Trophoblast cell (in vitro differentiated cells and primary cell): Measurements from ENCODE around the gene INHA.

ENCODE experiments used
- DNase-seq, 2 donors: peaks; one replicate each; pipeline ENCODE4 v3.0.0-alpha.2; 2016
- H2AFZ ChIP-seq: 2 replicates; pipeline ENCODE4 v1.6.1; 2013; ENCODE audit warnings: low read length, moderate library complexity, mild to moderate bottlenecking; ENCODE audit not compliant: insufficient read depth, poor library complexity
- H2AK5ac ChIP-seq: 2 replicates; pipeline ENCODE4 v1.6.1; 2013; ENCODE audit warnings: mild to moderate bottlenecking, low read length
- H2BK120ac ChIP-seq: 2 replicates; pipeline ENCODE4 v1.6.1; 2013; ENCODE audit warnings: low read length, mild to moderate bottlenecking, moderate library complexity; ENCODE audit not compliant: insufficient read depth, poor library complexity
- H2BK12ac ChIP-seq: 2 replicates; pipeline ENCODE4 v1.6.1; 2013; ENCODE audit warnings: mild to moderate bottlenecking, low read length, moderate library complexity
- H2BK5ac ChIP-seq: 2 replicates; pipeline ENCODE4 v1.6.1; 2013; ENCODE audit warnings: low read length, low read depth, moderate library complexity, mild to moderate bottlenecking; ENCODE audit not compliant: poor library complexity
- H3K14ac ChIP-seq: 2 replicates; pipeline ENCODE4 v1.6.1; 2013; ENCODE audit warnings: mild to moderate bottlenecking, low read length
- H3K18ac ChIP-seq: 2 replicates; pipeline ENCODE4 v1.6.1; 2013; ENCODE audit warnings: mild to moderate bottlenecking, low read length
- H3K23ac ChIP-seq: 2 replicates; pipeline ENCODE4 v1.6.1; 2013; ENCODE audit warnings: low read length
- H3K27ac ChIP-seq: 2 replicates; pipeline ENCODE4 v1.5.1; 2013; ENCODE audit warnings: low read depth, mild to moderate bottlenecking, inconsistent platforms, low read length, moderate library complexity
- H3K27me3 ChIP-seq: 2 replicates; pipeline ENCODE4 v1.6.1; 2013; ENCODE audit warnings: inconsistent platforms, mild to moderate bottlenecking, low read length, moderate library complexity; ENCODE audit not compliant: insufficient read depth
- H3K36me3 ChIP-seq, 2 experiments: 1 replicate in 1 of 2; 2 replicates in 1 of 2; pipeline ENCODE4 v1.6.1; 2013; ENCODE audit warnings: low read length in 2 of 2, mild to moderate bottlenecking in 2 of 2, moderate library complexity in 1 of 2; ENCODE audit not compliant: insufficient read depth in 2 of 2, control insufficient read depth in 1 of 2
- H3K4ac ChIP-seq: 2 replicates; pipeline ENCODE4 v1.6.1; 2013; ENCODE audit warnings: low read depth, mild to moderate bottlenecking, low read length, moderate library complexity
- H3K4me1 ChIP-seq, 2 experiments: 1 replicate in 1 of 2; 2 replicates in 1 of 2; pipeline ENCODE4 v1.6.1; 2013; ENCODE audit warnings: low read length in 2 of 2, mild to moderate bottlenecking in 2 of 2, moderate library complexity in 1 of 2; ENCODE audit not compliant: insufficient read depth in 2 of 2, control insufficient read depth in 1 of 2
- H3K4me2 ChIP-seq: 2 replicates; pipeline ENCODE4 v1.6.1; 2013; ENCODE audit warnings: inconsistent platforms, mild to moderate bottlenecking, low read length, moderate library complexity
- H3K4me3 ChIP-seq: 2 replicates; pipeline ENCODE4 v1.5.1; 2013; ENCODE audit warnings: mild to moderate bottlenecking, low read depth, low read length, inconsistent platforms
- H3K79me1 ChIP-seq: one replicate; pipeline ENCODE4 v1.6.1; 2013; ENCODE audit warnings: low read length
- H3K79me2 ChIP-seq: 2 replicates; pipeline ENCODE4 v1.6.1; 2013; ENCODE audit warnings: low read length, mild to moderate bottlenecking; ENCODE audit not compliant: control insufficient read depth, insufficient read depth, poor library complexity
- H3K9ac ChIP-seq: 2 replicates; pipeline ENCODE4 v1.6.1; 2013; ENCODE audit warnings: mild to moderate bottlenecking, low read length
- H3K9me3 ChIP-seq: 2 replicates; pipeline ENCODE4 v1.6.1; 2013; ENCODE audit warnings: low read depth, mild to moderate bottlenecking, control low read depth, inconsistent platforms, low read length; ENCODE audit not compliant: insufficient read depth
- H4K12ac ChIP-seq: 2 replicates; pipeline ENCODE4 v1.6.1; 2013; ENCODE audit warnings: low read depth, mild to moderate bottlenecking, low read length, moderate library complexity
- H4K8ac ChIP-seq: 2 replicates; pipeline ENCODE4 v1.6.1; 2013; ENCODE audit warnings: low read depth, mild to moderate bottlenecking, low read length, moderate library complexity
- H4K91ac ChIP-seq: one replicate; pipeline ENCODE4 v1.6.1; 2013; ENCODE audit warnings: low read depth, mild to moderate bottlenecking, low read length, moderate library complexity
- WGBS: extraction: QIAGEN DNeasy Blood & Tissue Kit; methylation state at CpG from one replicate; pipeline ENCODE4 v1.1.7; 2013; ENCODE audit warnings: missing lambda C conversion rate; ENCODE audit not compliant: insufficient read length, insufficient coverage; ENCODE audit errors: extremely low coverage; 5-methylcytosine and 5-hydroxymethylcytosine counted together

INHA gene

DNA sequence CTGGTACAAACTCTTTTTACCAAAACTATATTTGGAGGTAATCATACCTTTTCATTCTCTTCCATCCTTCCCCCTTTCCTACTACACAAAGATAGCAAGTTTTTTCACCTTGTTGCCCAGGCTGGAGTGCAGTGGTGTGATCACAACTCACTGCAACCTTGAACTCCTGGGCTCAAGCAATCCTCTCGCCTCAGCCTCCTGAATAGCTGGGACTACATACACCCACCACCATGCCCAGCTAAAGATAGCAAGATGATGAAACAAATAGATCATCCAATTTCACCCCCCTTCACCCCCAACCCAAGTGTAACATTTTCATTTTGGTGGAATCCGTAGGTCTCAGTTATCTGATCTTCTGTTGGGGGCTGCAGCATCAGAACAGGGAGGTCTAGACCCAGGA, 21.0 kb downstream of the INHA start:
- Histone ChIP-seq H3K27ac (no peak overlapping the region), H3K4me3 (no peak overlapping the region), H3K9me3 (no peaks in the 10 kb centered on the region), H3K18ac (no peak overlapping the region), H3K79me1 (peaks cover 16% of the 10 kb centered on the region), H3K79me2 (peaks cover 6% of the 10 kb centered on the region), H3K4ac (no peak overlapping the region), H2BK12ac (no peak overlapping the region), H4K12ac (no peak overlapping the region), H2AK5ac (no peak overlapping the region), H4K91ac (no peak overlapping the region), H2BK5ac (no peak overlapping the region), H3K27me3 (no peaks in the 10 kb centered on the region), H2AFZ (no peak overlapping the region), H3K4me1 (peaks cover 6 to 12% of the 10 kb centered on the region in 2 experiments), H3K9ac (no peak overlapping the region), H3K23ac (no peak overlapping the region), H4K8ac (no peak overlapping the region), H3K4me2 (no peak overlapping the region), H3K14ac (no peak overlapping the region), H2BK120ac (no peak overlapping the region), H3K36me3 (no peaks in the 10 kb centered on the region)
- no CpG with 5 or more reads among the region's 2 CpGs for WGBS
- DNase-seq = no peak

DNA sequence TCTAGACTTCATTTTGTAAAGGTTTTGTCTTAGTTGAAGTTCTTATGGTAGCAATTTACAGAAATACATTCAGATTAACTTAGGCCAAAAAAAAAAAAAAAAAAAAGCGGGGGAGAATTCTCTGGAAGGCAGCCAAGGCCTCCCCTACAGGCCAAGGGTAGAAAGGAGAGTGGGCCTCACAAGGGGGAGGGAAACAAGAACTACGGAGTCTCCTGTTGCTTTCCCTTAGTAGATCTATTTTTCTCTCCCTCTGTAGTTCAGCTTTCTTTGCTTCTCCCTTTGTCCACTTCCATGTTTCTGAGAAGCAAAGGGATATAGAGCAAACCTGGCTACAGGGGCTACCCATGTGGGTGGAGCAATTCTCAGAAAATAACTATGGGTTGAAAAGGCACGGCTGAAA, 23.1 kb downstream of the INHA start:
- Histone ChIP-seq H4K12ac (no peak overlapping the region), H2BK120ac (peak overlapping the region; percentile 47), H2AK5ac (no peak overlapping the region), H3K79me1 (peaks cover 18% of the 10 kb centered on the region), H4K91ac (peak overlapping the region; percentile 32), H3K4me3 (no peak overlapping the region), H3K27me3 (no peaks in the 10 kb centered on the region), H3K4me2 (no peak overlapping the region), H3K4me1 (peaks cover 6 to 17% of the 10 kb centered on the region in 2 experiments), H3K23ac (no peak overlapping the region), H3K9ac (no peak overlapping the region), H3K14ac (no peak overlapping the region), H2BK5ac (peak overlapping the region; percentile 26), H2BK12ac (peak overlapping the region; percentile 72), H2AFZ (no peak overlapping the region), H3K18ac (no peak overlapping the region), H3K36me3 (no peaks in the 10 kb centered on the region), H3K9me3 (no peaks in the 10 kb centered on the region), H3K27ac (peak overlapping the region; percentile 64), H3K4ac (no peak overlapping the region), H3K79me2 (peaks cover 8% of the 10 kb centered on the region), H4K8ac (peak overlapping the region; percentile 26)
- DNase-seq = no peak
- WGBS = no CpG with 5 or more reads among the region's 3 CpGs

DNA sequence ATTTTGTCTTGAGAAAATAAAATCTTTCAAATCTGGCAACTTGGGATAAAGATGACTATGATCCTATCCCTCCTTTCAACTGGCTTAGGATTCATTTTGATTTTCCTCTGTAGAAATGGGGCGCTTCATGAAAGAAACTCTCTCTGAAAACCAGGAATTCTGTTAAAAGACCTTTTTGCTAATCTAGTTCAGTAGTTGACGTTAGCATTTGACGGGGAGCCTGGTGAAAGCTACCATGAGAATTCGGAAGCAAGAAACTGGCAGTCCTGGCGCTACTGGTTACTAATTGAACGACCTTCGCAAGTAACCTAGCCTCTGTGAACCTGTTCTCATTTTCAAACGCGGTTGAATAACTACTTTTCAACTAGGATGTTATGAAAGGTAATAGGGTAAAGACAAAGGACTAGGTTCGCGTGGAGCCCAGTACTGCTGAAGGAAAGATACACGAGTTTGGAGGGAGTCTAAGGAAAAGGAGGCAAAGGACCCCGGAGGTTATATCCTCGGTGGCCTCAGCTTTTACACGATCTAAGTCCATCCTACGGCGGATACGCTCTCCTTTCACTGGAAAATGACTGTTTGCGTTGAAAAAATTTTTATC, 24.9 kb downstream of the INHA start:
- peak overlapping the region; percentile 93 for H3K18ac ChIP-seq
- WGBS = no CpG with 5 or more reads among the region's 19 CpGs

DNA sequence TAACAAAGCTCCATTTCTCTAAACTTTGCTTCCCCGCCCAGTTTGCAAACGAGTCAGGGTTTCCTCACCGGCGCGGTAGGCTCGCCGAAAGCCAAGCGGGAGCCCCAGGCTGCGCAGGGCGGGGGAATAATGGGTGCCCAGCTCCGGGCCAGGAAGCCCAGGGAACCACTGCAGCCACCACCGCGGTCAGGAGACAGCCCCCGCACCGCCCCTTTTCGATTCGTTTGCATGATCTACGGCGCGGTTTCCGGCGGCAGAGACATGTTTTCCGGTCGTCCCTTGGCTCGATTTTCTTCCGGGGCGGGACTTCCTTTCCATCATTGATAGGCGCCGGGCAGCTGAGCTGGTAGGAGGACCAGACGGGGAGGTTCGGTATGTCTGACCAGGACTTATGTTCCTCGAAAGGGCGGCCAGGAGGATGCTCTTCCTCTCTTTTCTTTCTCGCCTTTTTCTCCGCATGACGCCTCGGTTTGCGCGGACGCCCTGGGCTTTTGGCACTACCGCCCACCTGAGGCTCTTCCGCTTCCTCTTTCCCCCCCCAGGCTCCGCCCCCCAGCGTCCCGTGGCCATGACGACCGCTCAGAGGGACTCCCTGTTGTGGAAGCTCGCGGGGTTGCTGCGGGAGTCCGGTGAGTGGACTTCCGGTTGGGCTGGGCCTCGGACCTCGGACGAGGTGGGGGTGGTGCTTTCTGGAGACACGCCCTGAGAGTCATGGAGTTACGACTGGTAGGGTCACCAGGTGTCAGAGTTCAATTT, 25.6 kb downstream of the INHA start, which contains the start of gene STK11IP:
STK11IP (plus strand) TSS at position 306 of the 756 bp plus-strand sequence; CDS start at position 569, 263 bp downstream.
- H3K79me1 ChIP-seq = peaks cover 18% of the 10 kb centered on the region
- peaks cover 7 to 16% of the 10 kb centered on the region in 2 experiments for H3K36me3 ChIP-seq
- no peak within 1 kb of the TSS for H3K23ac ChIP-seq
- H3K4me2 ChIP-seq = peak within 1 kb of the TSS; percentile 80
- no CpG with 5 or more reads among the region's 57 CpGs for WGBS
- no peaks in the 10 kb centered on the region for H3K27me3 ChIP-seq
- H4K8ac ChIP-seq = peak within 1 kb of the TSS; percentile 91
- peak within 1 kb of the TSS; percentile 86 for H3K4me3 ChIP-seq
- peak within 1 kb of the TSS; percentile 99 for H3K27ac ChIP-seq
- H3K9ac ChIP-seq = peak within 1 kb of the TSS; percentile 96
- H3K4me1 ChIP-seq = peaks cover 6 to 17% of the 10 kb centered on the region in 2 experiments
- peak within 1 kb of the TSS; percentile 96 for H3K14ac ChIP-seq
- peak within 1 kb of the TSS; percentile 82 for H4K91ac ChIP-seq
- H3K9me3 ChIP-seq = no peaks in the 10 kb centered on the region
- peak within 1 kb of the TSS; percentile 64 for H3K4ac ChIP-seq
- H2AK5ac ChIP-seq = peak within 1 kb of the TSS; percentile 79
- DNase-seq = peak; percentile 97 to 98
- peak within 1 kb of the TSS; percentile 93 for H3K18ac ChIP-seq
- H2BK5ac ChIP-seq = peak within 1 kb of the TSS; percentile 92
- H2BK12ac ChIP-seq = peak within 1 kb of the TSS; percentile 79
- H2BK120ac ChIP-seq = peak within 1 kb of the TSS; percentile 96
- peaks cover 8% of the 10 kb centered on the region for H3K79me2 ChIP-seq
- peak within 1 kb of the TSS; percentile 66 for H4K12ac ChIP-seq
- H2AFZ ChIP-seq = peak within 1 kb of the TSS; percentile 82

More for the DNA sequence above, 24.9 kb downstream of the INHA start:
- Histone ChIP-seq H3K4me2 (peak overlapping the region; percentile 80), H3K4ac (peak overlapping the region; percentile 64), H2BK5ac (peak overlapping the region; percentile 92), H3K4me1 (peaks cover 6 to 17% of the 10 kb centered on the region in 2 experiments), H2BK12ac (peak overlapping the region; percentile 79), H3K9ac (peak overlapping the region; percentile 96), H3K9me3 (no peaks in the 10 kb centered on the region), H3K79me1 (peaks cover 18% of the 10 kb centered on the region), H4K12ac (peak overlapping the region; percentile 19), H2AK5ac (peak overlapping the region; percentile 79), H3K27ac (peak overlapping the region; percentile 99), H3K79me2 (peaks cover 8% of the 10 kb centered on the region), H4K8ac (peak overlapping the region; percentile 91), H3K36me3 (peaks cover 4 to 9% of the 10 kb centered on the region in 2 experiments), H4K91ac (peak overlapping the region; percentile 82), H3K4me3 (peak overlapping the region; percentile 86), H3K23ac (no peak overlapping the region), H2AFZ (peak overlapping the region; percentile 38), H3K27me3 (no peaks in the 10 kb centered on the region), H3K14ac (peak overlapping the region; percentile 96), H2BK120ac (peak overlapping the region; percentile 96)
- peak; percentile 43 to 66 for DNase-seq
